ENCODE measurements around the gene THAP4.

DNA sequence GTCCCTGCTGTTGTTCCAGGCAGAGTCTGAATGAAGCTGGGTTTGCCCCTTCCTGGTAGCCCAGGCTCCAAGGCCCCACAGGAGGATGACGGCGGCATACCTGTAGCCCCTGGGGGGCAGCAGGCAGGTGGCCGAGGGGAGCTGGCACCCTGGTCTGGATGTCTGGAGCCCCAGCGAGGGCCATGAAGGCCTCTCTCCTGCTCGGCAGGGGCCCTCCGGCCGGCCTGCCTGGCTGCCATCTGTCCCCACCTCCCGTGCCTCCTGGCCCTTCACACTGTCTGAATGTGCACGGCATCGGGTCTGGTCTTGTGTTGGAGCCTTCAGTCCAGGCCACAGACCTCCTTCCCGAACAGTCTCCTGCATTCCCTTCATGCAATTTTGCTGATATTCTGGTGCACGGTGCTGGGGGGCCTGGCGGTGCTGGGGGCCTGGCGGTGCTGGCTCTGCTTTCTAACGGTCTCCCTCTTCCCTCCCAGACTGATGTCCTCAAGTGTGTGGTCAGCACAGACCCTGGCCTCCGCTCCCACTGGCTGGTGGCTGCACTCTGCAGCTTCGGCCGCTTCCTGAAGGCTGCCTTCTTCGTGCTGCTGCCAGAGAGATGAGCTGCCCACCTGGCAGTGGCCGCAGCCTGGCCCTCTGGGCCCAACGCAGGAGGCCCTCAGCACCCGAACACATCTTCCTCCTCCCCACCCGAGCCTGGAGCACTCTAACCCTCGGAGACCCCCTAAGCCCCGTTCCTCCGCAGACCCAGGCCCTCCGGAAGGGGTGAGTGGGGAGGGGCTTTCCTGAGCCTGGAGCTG, 64.9 kb downstream of the THAP4 start:
- TF ChIP-seq SIN3A (IDR thresholded peaks at IDR 0.05; ENCODE audit: borderline replicate concordance, insufficient read depth, low read length) (no peak), TAF1 (IDR thresholded peaks at IDR 0.05; ENCODE audit: borderline replicate concordance, insufficient read depth, low read length) (no peak), REST (IDR thresholded peaks at IDR 0.05; ENCODE audit: insufficient read depth in 1 of 2, low read depth in 2 of 2, low read length in 2 of 2) (no peak), POLR2AphosphoS5 (IDR thresholded peaks at IDR 0.05; ENCODE audit: low read depth, low read length) (no peak)
